Panc1 (cell line): ENCODE results near the gene FBXL16.

Experiments used
- POLR2AphosphoS5 ChIP-seq: IDR thresholded peaks from 2 replicates; pipeline ENCODE4 v1.6.1; 2012; ENCODE audit warnings: mild to moderate bottlenecking, low read depth, low read length, moderate library complexity
- TF ChIP-seq, protein P1 (sequence below): fragments of 450-650 bp; IDR thresholded peaks from 2 replicates; pipeline ENCODE4 v1.5.1; 2017; ENCODE audit warnings: mild to moderate bottlenecking

DNA sequence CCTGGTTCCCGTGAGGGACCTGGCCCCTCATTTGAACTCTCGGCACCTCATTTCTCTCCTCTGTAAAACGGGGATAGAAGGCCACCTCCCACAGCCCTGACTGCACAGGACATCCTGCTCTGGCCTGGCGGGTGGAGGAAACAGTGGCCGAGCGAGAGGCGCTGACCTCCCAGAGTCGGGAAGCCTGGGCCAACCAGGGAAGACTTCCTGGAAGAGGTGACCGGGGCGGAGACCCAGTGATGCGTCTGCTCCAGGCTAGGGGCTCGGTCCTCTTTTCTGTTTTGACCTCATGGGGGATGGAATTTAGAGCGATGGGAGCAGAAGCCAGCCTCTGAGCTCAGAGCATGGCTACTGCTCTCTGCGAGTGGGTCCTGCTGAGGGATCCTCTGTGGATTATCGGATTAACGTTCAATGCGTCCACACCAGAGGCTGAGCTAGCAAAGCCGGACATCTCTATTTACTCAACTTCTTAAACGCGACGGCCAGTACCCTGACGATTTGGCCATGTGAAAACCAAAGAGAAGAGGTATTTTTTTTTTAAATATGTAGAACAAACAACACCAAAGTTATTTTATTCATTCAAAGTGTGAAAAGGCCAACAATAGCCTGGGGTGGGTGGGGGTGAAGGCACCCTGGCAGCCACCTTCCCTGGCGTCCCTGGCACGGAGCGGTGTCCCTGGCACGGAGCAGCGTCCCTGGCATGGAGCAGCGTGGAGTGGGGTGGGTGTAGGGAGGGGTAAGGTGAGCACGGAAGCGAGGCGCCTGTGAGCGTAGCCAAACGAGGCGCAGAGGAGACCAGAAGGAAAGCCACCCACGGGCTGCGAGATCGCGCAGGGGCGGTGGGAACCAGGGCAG is 45.8 kb upstream of the FBXL16 start:
- TF ChIP-seq, protein P1, sequence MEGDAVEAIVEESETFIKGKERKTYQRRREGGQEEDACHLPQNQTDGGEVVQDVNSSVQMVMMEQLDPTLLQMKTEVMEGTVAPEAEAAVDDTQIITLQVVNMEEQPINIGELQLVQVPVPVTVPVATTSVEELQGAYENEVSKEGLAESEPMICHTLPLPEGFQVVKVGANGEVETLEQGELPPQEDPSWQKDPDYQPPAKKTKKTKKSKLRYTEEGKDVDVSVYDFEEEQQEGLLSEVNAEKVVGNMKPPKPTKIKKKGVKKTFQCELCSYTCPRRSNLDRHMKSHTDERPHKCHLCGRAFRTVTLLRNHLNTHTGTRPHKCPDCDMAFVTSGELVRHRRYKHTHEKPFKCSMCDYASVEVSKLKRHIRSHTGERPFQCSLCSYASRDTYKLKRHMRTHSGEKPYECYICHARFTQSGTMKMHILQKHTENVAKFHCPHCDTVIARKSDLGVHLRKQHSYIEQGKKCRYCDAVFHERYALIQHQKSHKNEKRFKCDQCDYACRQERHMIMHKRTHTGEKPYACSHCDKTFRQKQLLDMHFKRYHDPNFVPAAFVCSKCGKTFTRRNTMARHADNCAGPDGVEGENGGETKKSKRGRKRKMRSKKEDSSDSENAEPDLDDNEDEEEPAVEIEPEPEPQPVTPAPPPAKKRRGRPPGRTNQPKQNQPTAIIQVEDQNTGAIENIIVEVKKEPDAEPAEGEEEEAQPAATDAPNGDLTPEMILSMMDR: no peak
- TF ChIP-seq POLR2AphosphoS5: no peak
